ENCODE measurements around the gene SYT5.
"Not testable (repeated sequence)": the region's sequence is repeated elsewhere in the genome, so short reads cannot be mapped to it uniquely, and the experiment has no call there.

The SYT5 gene

DNA sequence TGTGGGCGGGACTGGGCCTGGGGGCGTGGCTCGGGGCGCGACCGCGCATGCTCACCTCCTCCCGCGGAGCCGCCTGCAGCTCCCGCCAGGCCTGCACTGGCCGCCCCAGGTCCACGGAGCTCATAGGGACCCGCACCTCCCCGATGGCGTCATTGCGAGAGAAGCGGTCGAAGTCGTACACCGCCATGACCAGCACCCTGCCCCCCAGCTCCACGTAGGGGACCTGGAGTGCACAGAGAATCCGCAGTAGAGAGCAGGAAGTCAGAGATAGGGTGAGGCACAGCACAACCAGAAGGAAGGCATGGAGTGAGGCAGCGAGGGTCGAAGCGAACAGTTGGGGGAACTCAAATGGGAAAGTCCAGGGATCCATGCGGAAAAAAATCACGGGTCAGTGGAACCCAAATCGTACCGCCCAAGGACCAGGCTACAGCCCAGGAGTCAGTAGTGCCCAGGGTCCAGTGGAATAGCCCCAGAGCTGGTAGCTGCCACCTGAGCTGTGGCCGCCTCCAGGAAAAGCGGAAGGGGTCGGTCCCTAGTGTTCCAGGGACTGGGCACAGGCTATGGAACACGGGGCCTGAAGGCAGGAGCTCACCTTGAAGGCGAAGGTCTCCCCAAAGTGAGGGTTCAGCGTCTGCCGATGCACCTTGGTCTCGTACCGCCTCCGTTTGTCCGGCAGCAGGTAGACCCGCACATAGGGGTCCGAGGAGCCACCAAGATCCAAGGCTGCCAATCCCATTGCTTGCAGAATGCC is 4.8 kb downstream of the SYT5 start:
- in situ Hi-C loops (cut with MboI; ENCODE audit: low sequenced_read_pairs, unreplicated experiment), result no loop called here
- no peak for TF ChIP-seq CTCF (IDR thresholded peaks at IDR 0.05; ENCODE audit: borderline replicate concordance, control extremely low read depth, extremely low read depth, insufficient read depth, missing control alignments)
- DNase-seq (ENCODE audit: low spot score), result no peak

DNA sequence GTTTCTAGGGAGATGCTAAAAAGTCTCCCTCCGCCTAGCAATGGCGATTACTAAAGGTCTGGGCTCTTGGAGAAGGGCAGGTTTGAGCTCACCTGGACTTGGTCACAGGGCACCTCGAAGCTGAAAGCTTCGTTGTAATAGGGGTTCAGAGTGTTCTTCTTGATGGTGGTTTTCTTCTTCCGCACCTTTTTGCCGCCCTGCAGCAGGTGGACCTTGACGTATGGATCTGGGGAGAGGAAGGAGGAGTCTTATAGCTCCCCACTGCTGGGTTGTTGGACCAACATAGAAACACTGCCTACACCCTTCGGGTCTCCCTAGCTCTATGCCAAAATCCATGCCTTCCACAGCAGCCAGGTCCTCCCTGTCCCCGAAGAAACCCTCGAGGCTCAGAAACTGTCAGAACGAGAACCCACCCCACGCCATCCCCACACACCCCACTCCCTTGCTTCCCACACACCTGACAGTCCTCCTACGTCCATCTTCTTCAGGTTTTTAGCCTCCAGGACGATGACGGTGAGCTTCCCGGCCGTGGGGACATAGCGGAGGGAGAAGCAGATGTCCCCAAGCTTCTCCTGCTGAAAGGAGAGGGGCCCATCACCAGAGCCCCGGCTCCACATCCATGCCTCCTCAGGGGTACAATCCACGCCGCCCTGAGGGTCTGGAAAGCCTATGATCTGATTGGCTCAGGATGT is 5.5 kb downstream of the SYT5 start:
- in situ Hi-C loops (cut with MboI; ENCODE audit: low sequenced_read_pairs, unreplicated experiment), result no loop called here
- TF ChIP-seq CTCF (IDR thresholded peaks at IDR 0.05; ENCODE audit: borderline replicate concordance, control extremely low read depth, extremely low read depth, insufficient read depth, missing control alignments), result no peak
- DNase-seq (ENCODE audit: low spot score), result no peak

GRCh38 chr19:55173714-55174409 is 6.2 kb downstream of the SYT5 start:
- DNase-seq (ENCODE audit: low spot score), result no peak
- in situ Hi-C loops (cut with MboI; ENCODE audit: low sequenced_read_pairs, unreplicated experiment), result no loop called here
- TF ChIP-seq CTCF (IDR thresholded peaks at IDR 0.05; ENCODE audit: borderline replicate concordance, control extremely low read depth, extremely low read depth, insufficient read depth, missing control alignments), result no peak

DNA sequence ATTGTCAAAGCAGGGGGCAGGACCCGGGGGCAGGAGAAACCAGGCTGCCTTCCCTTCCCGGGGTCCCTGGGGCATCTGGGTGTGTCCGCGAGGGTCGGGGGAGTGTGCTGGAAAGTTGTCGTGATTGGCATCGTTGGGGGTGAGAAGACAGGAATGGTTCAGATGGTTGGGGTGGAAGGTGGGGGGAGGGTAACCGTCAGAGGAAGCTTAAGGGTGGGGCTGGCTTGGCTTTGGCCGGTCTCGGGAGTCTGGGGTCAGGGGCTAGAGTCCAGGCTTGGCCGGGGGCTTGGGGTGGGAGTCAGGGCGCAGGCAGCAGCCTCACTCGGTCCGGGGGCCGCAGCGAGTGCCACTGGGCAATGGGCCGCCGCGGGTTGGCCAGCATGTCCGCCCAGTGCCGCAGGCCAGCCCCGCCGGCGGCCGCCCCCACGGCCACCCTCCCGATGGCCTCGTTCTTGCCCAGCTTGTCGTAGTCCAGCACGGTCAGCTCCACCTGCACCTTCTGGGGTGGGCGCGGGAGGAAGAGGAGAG is 6.8 kb downstream of the SYT5 start:
- no peak for TF ChIP-seq CTCF (IDR thresholded peaks at IDR 0.05; ENCODE audit: borderline replicate concordance, control extremely low read depth, extremely low read depth, insufficient read depth, missing control alignments)
- DNase-seq (ENCODE audit: low spot score), result no peak
- in situ Hi-C loops (cut with MboI; ENCODE audit: low sequenced_read_pairs, unreplicated experiment), result no loop called here

GRCh38 chr19:55172741-55173140 is 7.3 kb downstream of the SYT5 start:
- DNase-seq (ENCODE audit: low spot score), result no peak
- no peak for TF ChIP-seq CTCF (IDR thresholded peaks at IDR 0.05; ENCODE audit: borderline replicate concordance, control extremely low read depth, extremely low read depth, insufficient read depth, missing control alignments)
- in situ Hi-C loops (cut with MboI; ENCODE audit: low sequenced_read_pairs, unreplicated experiment), result no loop called here

DNA sequence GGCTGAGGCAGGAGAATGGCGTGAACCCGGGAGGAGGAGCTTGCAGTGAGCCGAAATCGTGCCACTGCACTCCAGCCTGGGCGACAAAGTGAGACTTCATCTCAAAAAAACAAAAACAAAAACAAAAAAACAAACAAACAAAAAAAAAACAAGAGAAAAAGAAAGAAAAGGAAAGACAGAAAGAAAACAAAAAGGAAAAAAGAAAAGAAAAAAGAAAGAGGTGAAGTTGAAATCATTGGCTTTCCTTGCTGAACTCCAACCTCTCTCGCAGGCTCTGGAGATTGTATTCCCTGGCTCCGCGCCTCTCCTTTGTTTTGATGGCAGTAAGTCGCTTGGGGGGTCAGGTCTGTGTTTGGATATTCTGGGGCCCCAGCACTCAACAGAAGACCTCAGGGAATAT is 7.8 kb downstream of the SYT5 start:
- in situ Hi-C loops (cut with MboI; ENCODE audit: low sequenced_read_pairs, unreplicated experiment); DNase-seq (ENCODE audit: low spot score): not testable (repeated sequence)

Measured in GM13976 (cell line).